Renal cortical epithelial cell (primary cell): ENCODE results near the gene EFHC1. TPM values are rescaled to one million over a fixed set of nuclear protein-coding genes. Genes with fewer than 3 reads are reported as not detected.
A peak's percentile ranks its signal among the peaks of the same experiment; 100 is the strongest.
"Not testable (repeated sequence)": the region's sequence is repeated elsewhere in the genome, so short reads cannot be mapped to it uniquely, and the experiment has no call there.

ENCODE experiments used
- DNase-seq: peaks from one replicate; pipeline ENCODE4 v3.0.0-alpha.2; 2011; ENCODE audit warnings: low read depth
- total RNA-seq: library from RNA; depleted of rRNA; stranded (reverse); fragments of >200 nt; gene quantifications from 2 replicates; pipeline ENCODE4 v1.2.3, GENCODE V29; 2014

EFHC1 gene
- 19.6 and 50.2 TPM in 2 replicates for total RNA-seq

DNA sequence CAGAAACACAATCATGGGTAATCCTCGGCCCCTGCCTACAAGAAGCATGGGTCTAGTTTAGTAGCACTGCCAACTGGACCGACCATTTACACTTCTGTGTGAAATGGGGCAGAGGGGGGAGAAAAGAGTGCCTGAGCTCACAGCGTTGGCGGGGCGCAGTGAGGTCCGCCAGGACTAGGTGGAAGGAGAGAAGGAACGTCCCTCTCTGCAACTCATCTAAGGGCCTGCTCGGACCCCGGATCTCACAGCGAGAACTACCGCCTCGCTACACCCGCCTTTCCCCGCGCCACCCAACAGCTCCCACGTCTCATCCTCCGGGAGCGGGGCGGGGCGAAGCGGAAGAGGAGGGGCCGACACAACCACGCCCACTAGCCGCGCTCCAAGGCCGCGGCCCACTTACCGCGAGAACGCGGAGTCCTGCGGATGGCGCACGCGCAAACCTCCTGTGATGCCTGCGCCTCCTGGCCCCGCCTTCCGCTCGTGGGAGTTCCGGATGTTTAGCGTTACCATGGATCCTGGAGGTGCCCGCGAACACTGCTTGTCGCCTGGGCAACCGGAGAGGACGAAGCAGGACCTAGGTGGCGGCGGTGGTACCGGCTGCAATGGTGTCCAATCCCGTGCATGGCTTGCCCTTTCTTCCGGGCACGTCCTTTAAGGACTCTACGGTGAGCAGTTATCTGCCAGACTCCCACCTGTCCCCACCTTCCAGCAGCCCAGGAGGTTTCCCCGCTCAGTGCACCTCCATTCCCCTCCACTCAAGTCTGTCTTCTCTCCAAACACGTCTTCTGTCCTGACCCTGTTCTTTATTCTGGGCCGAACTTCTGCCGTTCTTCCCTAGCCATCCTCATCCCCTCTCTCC lies at the start of gene EFHC1:
TSS of gene EFHC1 (plus strand) at position 534 of the 859 bp plus-strand sequence. CDS start at position 603, 69 bp downstream.
- peak; percentile 95 for DNase-seq

DNA sequence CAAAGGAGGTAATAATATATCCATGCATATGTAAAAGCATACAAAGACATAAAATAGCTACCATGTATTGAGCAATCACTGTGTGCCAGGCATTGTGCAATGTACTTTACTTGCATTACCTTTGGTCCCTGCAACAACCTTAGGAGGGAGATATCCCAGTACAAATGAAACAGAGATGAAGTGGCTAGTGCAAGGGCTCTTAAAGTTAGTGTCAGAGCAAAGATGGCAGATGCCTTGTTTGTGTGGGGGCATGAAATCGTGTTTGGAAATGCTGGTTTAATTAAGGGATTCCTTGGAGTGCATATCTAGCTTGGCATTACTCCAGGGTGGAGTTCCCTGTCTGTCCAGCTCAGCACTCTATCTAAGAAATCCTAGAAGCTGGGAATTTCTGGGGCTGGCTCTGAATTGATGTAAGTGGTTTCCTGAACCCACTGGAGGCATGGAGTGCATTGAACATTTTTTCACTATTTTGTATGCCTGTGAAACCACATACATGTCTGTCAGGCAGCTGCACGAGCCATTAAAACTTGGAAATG lies 48.4 kb upstream of the EFHC1 start:
- DNase-seq = peak; percentile 24

GRCh38 chr6:52373151-52373690 lies 46.9 kb upstream of the EFHC1 start:
- DNase-seq = no peak

- DNase-seq = no peak
Measured at GRCh38 chr6:52374247-52374646, 45.9 kb upstream of the EFHC1 start.

DNA sequence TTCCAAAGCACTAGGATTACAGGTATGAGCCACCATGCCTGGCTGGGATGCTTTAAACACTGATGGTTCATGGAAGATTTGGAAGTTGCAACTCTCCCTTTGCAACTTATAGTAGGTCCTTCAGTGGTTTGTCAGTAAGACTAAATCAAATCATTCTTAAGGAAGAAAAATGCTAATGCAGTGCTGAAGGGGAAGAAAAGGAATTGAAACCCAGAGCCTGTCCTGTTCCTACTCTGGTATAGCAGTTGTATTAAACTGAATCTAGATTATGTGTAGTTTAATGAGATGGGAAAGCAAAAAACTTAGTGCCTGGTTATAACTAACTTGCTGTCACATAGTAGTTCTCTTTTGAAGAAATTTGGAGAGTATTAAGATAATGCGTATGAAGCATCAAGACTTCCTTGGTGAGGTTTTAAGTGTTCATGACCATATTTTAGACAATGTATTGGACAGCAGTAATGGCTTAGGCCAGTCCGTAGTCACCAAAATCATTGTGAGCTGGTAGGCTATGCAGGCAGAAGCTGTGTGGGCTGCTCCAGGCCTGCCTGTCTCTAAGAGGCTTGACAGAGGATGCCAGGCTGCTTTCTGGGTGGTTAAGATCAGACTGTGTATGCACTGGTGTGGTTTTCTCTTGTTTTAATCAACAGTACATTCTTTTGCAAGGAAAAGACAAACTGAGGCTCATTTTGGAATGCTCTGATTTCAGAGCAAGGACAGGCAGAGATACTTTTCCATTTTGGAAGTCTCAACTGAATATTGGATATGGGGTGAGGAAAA lies 44.2 kb upstream of the EFHC1 start:
- no peak for DNase-seq

GRCh38 chr6:52376763-52377162 lies 43.4 kb upstream of the EFHC1 start:
- no peak for DNase-seq

DNA sequence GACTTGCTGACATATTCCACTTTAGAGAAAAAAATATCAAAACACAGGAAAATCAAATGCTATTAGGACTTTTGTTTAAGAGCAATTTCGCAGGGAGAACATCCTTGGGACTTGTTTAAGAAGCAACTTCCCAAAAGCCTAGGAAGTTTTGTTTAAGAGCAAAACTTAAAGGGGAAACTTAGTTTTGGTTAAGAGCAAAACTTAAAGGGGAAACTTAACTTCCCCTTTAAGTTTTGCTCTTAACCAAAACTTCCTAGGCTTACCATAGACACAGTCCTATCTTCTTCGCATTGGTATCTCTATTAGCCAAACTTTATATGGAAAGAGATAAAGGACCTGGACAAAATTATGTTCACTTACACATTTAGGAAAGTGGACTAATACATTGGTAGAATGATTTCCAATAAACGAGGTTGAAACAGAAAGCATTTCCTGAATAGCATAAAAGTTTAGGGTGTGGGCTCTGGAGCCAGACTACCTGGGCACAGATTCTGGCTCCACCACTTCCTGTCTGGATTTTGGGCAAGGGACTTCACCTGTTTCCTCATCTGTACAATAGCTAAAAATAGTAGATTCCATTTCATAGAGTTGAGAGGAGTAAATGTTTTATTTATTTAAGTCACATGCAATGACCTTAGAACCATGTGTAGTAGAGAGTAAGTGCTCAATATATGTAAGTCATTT lies 42.5 kb upstream of the EFHC1 start:
- no peak for DNase-seq

DNA sequence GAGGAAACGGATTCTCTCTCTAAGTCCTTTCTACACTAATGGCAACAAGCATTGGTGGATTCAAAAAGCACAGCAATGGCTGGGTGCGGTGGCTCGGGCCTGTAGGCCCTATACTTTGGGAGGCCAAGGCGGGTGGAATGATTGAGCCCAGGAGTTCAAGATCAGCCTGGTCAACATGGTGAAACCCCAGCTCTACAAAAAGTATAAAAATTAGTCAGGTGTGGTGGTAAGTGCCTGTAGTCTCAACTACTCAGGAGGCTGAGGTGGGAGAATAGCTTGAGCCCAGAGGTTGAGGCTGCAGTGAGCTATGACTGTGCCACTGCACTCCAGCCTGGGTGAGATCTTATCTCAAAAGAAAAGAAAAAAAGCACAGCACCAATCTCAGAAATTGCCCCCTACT lies 38.9 kb upstream of the EFHC1 start:
- no peak for DNase-seq

GRCh38 chr6:52384145-52384766 lies 35.9 kb upstream of the EFHC1 start:
- no peak for DNase-seq

DNA sequence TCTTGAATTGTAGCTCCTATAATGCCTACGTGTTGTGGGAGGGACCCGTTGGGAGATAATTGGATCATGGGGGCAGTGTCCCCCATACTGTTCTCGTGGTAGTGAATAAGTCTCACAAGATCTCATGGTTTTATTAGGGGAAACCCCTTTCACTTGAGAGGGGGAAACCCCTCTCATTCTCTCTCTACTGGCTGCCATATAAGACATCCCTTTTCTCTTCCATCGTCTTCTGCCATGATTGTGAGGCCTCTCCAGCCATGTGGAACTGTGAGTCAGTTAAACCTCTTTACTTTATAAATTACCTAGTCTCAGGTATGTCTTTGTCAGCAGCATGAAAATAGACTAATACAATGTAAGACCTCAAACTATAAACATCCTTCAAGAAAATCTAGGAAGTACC lies 35.1 kb upstream of the EFHC1 start:
- no peak for DNase-seq

- DNase-seq = not testable (repeated sequence)
Measured at GRCh38 chr6:52388119-52388518, 32.0 kb upstream of the EFHC1 start.

DNA sequence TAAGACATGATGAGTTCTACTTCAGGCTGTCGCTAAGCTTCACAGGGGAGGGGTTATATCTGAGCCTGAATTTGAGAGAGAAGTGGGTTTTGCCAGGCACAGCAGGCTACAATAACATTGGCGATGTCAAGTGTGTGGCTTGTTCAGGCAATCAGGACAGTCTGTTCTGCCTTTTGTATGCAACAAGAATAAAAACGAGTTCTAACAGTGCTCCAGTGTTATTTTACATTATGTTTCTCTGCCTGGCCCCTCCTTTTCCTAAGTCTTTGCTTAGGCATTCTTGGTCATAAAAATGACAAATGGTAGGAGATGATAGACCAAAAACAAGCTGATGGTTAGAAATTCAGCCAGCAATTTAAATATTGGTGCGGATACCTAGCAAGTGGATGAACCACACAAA lies 31.4 kb upstream of the EFHC1 start:
- no peak for DNase-seq

DNA sequence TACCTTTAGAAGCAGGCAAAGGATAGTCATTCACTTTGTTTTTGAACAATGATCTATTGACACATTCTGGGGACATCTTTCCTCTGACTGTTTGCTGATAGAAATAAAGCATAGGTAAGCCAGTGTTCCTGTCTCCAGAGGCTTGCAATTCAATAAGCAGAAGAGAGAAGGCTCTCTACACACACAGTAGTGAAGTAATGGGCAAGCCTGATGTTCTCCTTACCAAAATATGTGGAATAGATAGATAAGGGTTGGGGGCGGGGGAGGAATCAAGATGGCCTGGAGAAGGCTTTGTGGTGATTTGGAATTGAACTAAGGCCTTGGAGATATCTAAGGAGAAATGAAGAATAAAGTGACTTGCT lies 30.9 kb upstream of the EFHC1 start:
- DNase-seq = no peak

GRCh38 chr6:52389626-52390360 lies 30.3 kb upstream of the EFHC1 start:
- peak; percentile 88 for DNase-seq

DNA sequence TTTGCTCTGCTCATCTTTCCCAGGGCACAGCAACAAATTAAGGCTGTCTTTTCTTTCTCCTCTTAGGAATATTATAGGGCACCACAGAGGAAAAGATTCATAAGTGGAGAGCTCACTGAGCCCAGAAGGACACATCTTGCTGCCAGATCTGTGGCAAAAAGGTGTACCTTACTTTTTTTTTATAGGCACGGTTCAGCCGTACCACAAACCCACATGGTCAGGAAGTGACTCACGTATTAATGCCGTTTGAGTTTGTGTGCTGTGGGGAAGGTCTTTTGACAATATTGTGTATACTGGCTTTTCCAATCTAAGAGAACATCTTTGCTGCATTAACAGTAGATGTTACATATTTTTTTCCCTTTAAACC lies 29.8 kb upstream of the EFHC1 start:
- peak; percentile 87 for DNase-seq

DNA sequence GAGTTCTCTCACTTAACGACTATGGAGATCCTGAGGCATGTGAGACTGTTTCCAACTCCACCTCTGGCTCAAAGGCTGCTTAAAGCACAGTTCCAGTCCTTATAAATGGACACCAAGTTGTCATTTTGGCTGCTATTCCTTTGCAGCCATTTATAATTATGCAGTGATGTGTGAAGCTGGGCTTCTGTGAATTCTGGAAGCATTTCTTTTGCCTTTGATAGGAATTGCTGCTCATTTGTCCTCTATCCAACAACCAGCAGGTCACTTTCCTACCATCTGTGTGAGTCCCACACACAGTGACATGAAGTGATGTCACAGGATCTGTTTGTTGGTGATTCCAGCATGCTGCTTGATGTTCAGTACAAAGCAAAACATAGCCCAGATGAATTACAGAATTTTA lies 28.5 kb upstream of the EFHC1 start:
- no peak for DNase-seq

DNA sequence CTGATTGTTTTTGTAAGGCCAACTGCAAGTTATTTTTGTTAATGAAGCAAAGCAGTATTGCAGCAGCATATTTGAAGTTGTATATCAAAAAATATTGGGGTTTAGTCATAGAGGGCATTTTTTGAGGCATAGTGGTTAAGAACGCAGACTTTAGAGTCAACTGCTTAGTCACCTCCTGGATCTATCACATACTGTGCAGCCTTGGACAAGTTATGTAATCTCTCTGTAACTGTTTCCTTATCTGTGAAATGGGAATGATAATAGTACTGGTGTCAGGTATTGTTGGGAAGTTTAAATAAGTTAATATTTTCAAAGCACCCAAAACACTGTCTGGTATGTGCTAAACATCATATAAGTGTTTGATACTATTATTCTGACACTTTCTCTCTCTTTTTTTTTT lies 27.2 kb upstream of the EFHC1 start:
- peak; percentile 26 for DNase-seq

GRCh38 chr6:52393780-52394179 lies 26.4 kb upstream of the EFHC1 start:
- no peak for DNase-seq

- no peak for DNase-seq
Measured at GRCh38 chr6:52394251-52394666, 25.9 kb upstream of the EFHC1 start.

GRCh38 chr6:52395969-52396368 lies 24.2 kb upstream of the EFHC1 start:
- DNase-seq = no peak
